SK-N-SH (cell line): ENCODE data around the gene CDC14C.

Experiments used
- EZH2phosphoT487 ChIP-seq: fragments of 200-600 bp; sonication (generic); IDR thresholded peaks from 2 replicates; pipeline ENCODE4 v1.6.1; 2017; ENCODE audit warnings: low read depth, mixed run types, mild to moderate bottlenecking, antibody characterized with exemption, moderate library complexity, borderline replicate concordance
- FOXJ3 ChIP-seq: sonication (generic); formaldehyde crosslinking; IDR thresholded peaks from 2 replicates; pipeline ENCODE4 v1.5.1; 2020; ENCODE audit warnings: mild to moderate bottlenecking, missing genetic modification reagents
- JUND ChIP-seq: IDR thresholded peaks from 2 replicates; pipeline ENCODE4 v1.4.0; 2012
- NFIC ChIP-seq: IDR thresholded peaks from 2 replicates; pipeline ENCODE4 v1.4.0; 2012; ENCODE audit warnings: borderline replicate concordance
- NRF1 ChIP-seq: IDR thresholded peaks from 2 replicates; pipeline ENCODE4 v1.6.1; 2012; ENCODE audit warnings: low read depth, mild to moderate bottlenecking, low read length
- POLR2AphosphoS5 ChIP-seq: IDR thresholded peaks from 2 replicates; pipeline ENCODE4 v1.6.1; 2012; ENCODE audit warnings: low read depth, low read length
- RCOR1 ChIP-seq: fragments of 150-350 bp; IDR thresholded peaks from 2 replicates; pipeline ENCODE4 v1.6.1; 2017; ENCODE audit warnings: antibody characterized with exemption, low read length
- RXRA ChIP-seq: IDR thresholded peaks from 2 replicates; pipeline ENCODE4 v1.4.0; 2012; ENCODE audit warnings: low read depth, mild to moderate bottlenecking, borderline replicate concordance
- TAF1 ChIP-seq: IDR thresholded peaks from 2 replicates; pipeline ENCODE4 v1.6.1; 2012; ENCODE audit warnings: low read depth, mild to moderate bottlenecking, low read length, moderate library complexity, borderline replicate concordance
- TF ChIP-seq, protein P1 (sequence below): fragments of 200-600 bp; sonication (generic); IDR thresholded peaks from 2 replicates; pipeline ENCODE4 v1.6.1; 2017; ENCODE audit warnings: antibody characterized with exemption, mild to moderate bottlenecking, moderate library complexity
- TF ChIP-seq, protein P2 (sequence below): IDR thresholded peaks from 2 replicates; pipeline ENCODE4 v1.6.1; 2012; ENCODE audit warnings: mild to moderate bottlenecking, low read depth, low read length, moderate library complexity
- TF ChIP-seq, protein P3 (sequence below): fragments of 150-350 bp; IDR thresholded peaks from 2 replicates; pipeline ENCODE4 v1.6.1; 2017; ENCODE audit warnings: antibody characterized with exemption, low read length, low read depth, borderline replicate concordance

DNA sequence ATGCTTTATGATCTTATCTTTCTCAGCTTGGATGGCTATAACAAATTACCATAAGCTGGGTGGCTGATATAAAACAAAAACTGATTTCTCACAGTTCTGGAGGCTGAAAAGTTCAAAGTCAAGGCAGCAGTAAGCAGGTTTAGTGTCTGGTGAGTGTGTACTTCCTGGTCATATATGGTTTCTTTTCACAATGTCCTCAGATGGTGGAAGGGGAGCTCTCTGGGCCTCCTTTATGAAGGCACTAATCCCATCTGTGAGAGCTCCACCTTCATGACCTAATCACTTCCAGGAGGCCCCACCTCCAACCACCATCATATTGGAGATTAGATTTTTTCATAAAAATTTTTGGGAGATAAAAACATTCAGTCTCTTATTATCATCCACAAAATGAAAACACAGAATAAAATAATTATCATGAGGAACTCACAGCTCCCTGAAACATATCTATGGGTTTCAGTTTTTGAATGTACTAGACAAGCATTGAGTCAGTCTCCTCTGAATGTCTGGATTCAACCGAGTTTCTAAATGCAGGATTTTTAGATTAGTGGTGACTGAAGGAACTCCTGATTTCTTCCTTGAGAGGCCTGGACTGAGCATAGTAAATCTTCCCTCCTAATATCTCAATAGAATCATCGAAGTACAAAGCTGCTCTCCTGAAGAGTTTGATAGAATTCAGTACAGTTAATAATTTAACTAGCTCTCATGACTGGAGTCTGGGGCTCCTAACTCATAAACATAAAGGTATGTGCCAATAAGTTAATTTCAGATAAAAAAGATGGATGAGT lies 8.0 kb downstream of the CDC14C start:
- TF ChIP-seq TAF1 (no peak), POLR2AphosphoS5 (no peak), RCOR1 (no peak), RXRA (no peak), NRF1 (no peak), JUND (no peak), EZH2phosphoT487 (no peak), FOXJ3 (CRISPR knock-in tag) (no peak), NFIC (no peak)
- TF ChIP-seq, protein P1, sequence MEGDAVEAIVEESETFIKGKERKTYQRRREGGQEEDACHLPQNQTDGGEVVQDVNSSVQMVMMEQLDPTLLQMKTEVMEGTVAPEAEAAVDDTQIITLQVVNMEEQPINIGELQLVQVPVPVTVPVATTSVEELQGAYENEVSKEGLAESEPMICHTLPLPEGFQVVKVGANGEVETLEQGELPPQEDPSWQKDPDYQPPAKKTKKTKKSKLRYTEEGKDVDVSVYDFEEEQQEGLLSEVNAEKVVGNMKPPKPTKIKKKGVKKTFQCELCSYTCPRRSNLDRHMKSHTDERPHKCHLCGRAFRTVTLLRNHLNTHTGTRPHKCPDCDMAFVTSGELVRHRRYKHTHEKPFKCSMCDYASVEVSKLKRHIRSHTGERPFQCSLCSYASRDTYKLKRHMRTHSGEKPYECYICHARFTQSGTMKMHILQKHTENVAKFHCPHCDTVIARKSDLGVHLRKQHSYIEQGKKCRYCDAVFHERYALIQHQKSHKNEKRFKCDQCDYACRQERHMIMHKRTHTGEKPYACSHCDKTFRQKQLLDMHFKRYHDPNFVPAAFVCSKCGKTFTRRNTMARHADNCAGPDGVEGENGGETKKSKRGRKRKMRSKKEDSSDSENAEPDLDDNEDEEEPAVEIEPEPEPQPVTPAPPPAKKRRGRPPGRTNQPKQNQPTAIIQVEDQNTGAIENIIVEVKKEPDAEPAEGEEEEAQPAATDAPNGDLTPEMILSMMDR: no peak
- TF ChIP-seq, protein P2, sequence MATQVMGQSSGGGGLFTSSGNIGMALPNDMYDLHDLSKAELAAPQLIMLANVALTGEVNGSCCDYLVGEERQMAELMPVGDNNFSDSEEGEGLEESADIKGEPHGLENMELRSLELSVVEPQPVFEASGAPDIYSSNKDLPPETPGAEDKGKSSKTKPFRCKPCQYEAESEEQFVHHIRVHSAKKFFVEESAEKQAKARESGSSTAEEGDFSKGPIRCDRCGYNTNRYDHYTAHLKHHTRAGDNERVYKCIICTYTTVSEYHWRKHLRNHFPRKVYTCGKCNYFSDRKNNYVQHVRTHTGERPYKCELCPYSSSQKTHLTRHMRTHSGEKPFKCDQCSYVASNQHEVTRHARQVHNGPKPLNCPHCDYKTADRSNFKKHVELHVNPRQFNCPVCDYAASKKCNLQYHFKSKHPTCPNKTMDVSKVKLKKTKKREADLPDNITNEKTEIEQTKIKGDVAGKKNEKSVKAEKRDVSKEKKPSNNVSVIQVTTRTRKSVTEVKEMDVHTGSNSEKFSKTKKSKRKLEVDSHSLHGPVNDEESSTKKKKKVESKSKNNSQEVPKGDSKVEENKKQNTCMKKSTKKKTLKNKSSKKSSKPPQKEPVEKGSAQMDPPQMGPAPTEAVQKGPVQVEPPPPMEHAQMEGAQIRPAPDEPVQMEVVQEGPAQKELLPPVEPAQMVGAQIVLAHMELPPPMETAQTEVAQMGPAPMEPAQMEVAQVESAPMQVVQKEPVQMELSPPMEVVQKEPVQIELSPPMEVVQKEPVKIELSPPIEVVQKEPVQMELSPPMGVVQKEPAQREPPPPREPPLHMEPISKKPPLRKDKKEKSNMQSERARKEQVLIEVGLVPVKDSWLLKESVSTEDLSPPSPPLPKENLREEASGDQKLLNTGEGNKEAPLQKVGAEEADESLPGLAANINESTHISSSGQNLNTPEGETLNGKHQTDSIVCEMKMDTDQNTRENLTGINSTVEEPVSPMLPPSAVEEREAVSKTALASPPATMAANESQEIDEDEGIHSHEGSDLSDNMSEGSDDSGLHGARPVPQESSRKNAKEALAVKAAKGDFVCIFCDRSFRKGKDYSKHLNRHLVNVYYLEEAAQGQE: no peak
- TF ChIP-seq, protein P3, sequence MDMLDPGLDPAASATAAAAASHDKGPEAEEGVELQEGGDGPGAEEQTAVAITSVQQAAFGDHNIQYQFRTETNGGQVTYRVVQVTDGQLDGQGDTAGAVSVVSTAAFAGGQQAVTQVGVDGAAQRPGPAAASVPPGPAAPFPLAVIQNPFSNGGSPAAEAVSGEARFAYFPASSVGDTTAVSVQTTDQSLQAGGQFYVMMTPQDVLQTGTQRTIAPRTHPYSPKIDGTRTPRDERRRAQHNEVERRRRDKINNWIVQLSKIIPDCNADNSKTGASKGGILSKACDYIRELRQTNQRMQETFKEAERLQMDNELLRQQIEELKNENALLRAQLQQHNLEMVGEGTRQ: no peak
